Measurements from ENCODE around the gene CARMIL3. TPM values are rescaled to one million over a fixed set of nuclear protein-coding genes. Genes with fewer than 3 reads are reported as not detected.

CARMIL3 gene
- total RNA-seq, 1 experiment from 2014 or later: 0.05 TPM

GRCh38 chr14:24075485-24076301, 23.9 kb downstream of the CARMIL3 start:
- no peak for DNase-seq (ENCODE audit: low spot score)

- no peak for DNase-seq (ENCODE audit: low spot score)
These were observed 24.4 kb downstream of the CARMIL3 start for GRCh38 chr14:24076302-24076601.

- no peak for DNase-seq (ENCODE audit: low spot score)
These were observed 25.3 kb downstream of the CARMIL3 start for GRCh38 chr14:24077086-24077485.

GRCh38 chr14:24078146-24078545, 26.3 kb downstream of the CARMIL3 start:
- DNase-seq (ENCODE audit: low spot score): no peak

- no peak for DNase-seq (ENCODE audit: low spot score)
These were observed 27.8 kb downstream of the CARMIL3 start for GRCh38 chr14:24079491-24080141.

- no peak for DNase-seq (ENCODE audit: low spot score)
These were observed 28.3 kb downstream of the CARMIL3 start for GRCh38 chr14:24080142-24080530.

- DNase-seq (ENCODE audit: low spot score): peak; percentile 8
These were observed 29.3 kb downstream of the CARMIL3 start for GRCh38 chr14:24080888-24081738.

GRCh38 chr14:24081739-24082211, 30.0 kb downstream of the CARMIL3 start:
- DNase-seq (ENCODE audit: low spot score): no peak

GRCh38 chr14:24082411-24083080, 30.7 kb downstream of the CARMIL3 start:
- DNase-seq (ENCODE audit: low spot score): no peak

- no peak for DNase-seq (ENCODE audit: low spot score)
These were observed 31.7 kb downstream of the CARMIL3 start for GRCh38 chr14:24083462-24083861.

GRCh38 chr14:24084440-24084839, 32.6 kb downstream of the CARMIL3 start:
- DNase-seq (ENCODE audit: low spot score): no peak

GRCh38 chr14:24085215-24085614, 33.4 kb downstream of the CARMIL3 start:
- no peak for DNase-seq (ENCODE audit: low spot score)

GRCh38 chr14:24086193-24086955, 34.6 kb downstream of the CARMIL3 start:
- no peak for DNase-seq (ENCODE audit: low spot score)

- no peak for DNase-seq (ENCODE audit: low spot score)
These were observed 35.2 kb downstream of the CARMIL3 start for GRCh38 chr14:24087004-24087403.

- no peak for DNase-seq (ENCODE audit: low spot score)
These were observed 36.3 kb downstream of the CARMIL3 start for GRCh38 chr14:24088095-24088494.

- no peak for DNase-seq (ENCODE audit: low spot score)
These were observed 38.1 kb downstream of the CARMIL3 start for GRCh38 chr14:24089890-24090289.

- DNase-seq (ENCODE audit: low spot score): no peak
These were observed 40.3 kb downstream of the CARMIL3 start for GRCh38 chr14:24092110-24092504.

- DNase-seq (ENCODE audit: low spot score): no peak
These were observed 40.8 kb downstream of the CARMIL3 start for GRCh38 chr14:24092505-24093206.

- DNase-seq (ENCODE audit: low spot score): no peak
These were observed 41.5 kb downstream of the CARMIL3 start for GRCh38 chr14:24093207-24093900.
